ENCODE data around the gene LRBA.
A peak's percentile ranks its signal among the peaks of the same experiment; 100 is the strongest.

The LRBA gene

DNA sequence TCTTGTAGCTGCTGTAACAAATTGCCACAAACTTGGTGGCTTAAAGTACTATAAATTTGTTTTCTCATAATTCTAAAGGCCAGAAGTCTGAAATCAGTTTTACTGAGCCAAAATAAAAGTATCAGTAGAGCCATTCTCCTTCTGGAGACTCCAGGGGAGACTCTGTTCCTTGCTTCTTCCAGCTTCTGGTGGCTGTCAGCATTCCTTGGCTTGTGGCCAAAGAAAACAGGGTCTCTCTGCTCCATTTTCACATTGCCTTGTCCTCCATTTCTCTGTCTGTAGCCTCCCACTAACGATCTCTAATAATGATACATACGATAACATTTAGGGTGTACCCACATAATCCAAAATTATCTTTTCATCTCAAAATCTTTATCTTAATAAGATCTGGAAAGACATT lies 232.8 kb downstream of the LRBA start:
- no peak overlapping the region for H3K27ac Mint-ChIP-seq
- ATAC-seq (no peak), DNase-seq (no peak)
- no peaks in the 10 kb centered on the region for H3K27me3 Mint-ChIP-seq
- H3K4me1 Mint-ChIP-seq, result no peaks in the 10 kb centered on the region
- H3K36me3 Mint-ChIP-seq (ENCODE audit: low read depth), result peaks cover 5% of the 10 kb centered on the region
- no peaks in the 10 kb centered on the region for H3K9me3 Mint-ChIP-seq
- no peak overlapping the region for H3K4me3 Mint-ChIP-seq

DNA sequence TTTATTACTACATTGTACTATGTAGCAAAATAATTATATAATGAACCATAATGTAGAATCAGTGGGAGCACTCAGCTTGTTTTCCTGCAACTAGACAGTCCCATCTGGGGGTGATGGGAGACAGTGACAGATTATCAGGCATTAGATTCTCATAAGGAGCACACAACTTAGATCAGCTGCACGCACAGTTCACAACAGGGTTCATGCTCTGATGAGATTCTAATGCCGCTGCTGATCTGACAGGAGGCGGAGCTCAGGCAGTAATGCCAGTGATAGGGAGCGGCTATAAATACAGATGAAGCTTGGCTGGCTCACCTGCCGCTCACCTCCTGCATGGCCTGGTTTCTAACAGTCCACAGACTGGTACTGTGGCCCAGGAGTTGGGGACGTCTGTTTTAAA lies 233.9 kb downstream of the LRBA start:
- no peaks in the 10 kb centered on the region for H3K4me1 Mint-ChIP-seq
- no peak for ATAC-seq
- H3K9me3 Mint-ChIP-seq, result no peaks in the 10 kb centered on the region
- H3K36me3 Mint-ChIP-seq (ENCODE audit: low read depth), result peaks cover 5% of the 10 kb centered on the region
- no peaks in the 10 kb centered on the region for H3K27me3 Mint-ChIP-seq
- DNase-seq, result no peak
- no peak overlapping the region for H3K27ac Mint-ChIP-seq
- no peak overlapping the region for H3K4me3 Mint-ChIP-seq

DNA sequence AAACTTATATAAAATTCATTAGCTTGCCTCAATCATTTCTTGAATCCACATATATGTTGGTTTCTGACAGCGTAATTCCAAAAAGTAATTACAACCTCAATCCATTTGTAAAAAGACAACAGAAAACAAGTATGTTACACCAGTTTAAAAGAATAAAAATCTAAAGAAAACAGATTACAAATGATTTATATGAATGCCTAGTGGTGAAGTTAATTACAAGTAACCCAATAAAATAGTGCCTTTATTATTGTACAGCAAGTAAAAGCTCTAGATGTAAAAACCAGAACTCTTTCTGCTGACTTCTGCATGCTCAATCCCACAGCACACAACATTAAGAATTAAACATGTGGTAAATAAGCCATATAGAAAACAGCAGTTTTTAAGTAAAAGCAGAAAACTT lies 235.4 kb downstream of the LRBA start:
- Mint-ChIP-seq H3K27me3 (no peaks in the 10 kb centered on the region), H3K9me3 (no peaks in the 10 kb centered on the region), H3K4me1 (no peaks in the 10 kb centered on the region), H3K36me3 (ENCODE audit: low read depth) (peaks cover 10% of the 10 kb centered on the region), H3K4me3 (no peak overlapping the region), H3K27ac (no peak overlapping the region)
- no peak for ATAC-seq
- DNase-seq, result no peak

DNA sequence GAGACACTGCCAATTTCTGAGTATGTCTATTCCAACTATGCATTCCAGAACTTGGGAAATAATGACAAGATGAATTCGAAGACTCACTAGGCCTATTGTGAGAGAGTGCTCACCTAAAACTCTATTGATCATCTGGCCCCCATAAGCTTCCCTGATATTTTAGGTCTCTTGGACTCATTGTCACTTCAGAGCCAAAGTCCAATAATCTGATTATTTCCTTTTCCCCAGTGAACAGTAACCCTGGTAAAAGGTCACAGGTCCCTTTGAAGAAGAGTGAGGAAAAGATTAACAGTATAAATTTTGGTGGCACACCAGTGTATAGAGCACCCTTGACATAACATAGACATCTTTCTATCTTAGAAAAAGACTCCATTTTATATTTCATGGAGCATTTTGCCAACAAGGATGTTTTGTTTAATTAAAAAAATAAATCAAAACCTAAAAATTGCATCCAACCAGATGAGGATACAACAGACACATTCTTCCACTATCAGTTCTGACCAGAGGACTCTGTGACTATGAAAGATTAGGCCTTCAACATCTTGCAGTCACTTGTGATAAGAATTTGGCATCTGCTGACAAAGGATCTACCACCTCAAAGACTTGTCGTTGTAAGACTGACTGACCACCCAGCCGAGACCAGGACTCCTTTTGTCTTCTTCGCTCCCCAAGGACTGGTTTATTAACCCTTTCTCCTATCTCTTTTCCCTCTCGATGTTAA lies 241.2 kb downstream of the LRBA start:
- H3K4me1 Mint-ChIP-seq, result peaks cover 11% of the 10 kb centered on the region
- ATAC-seq (no peak), DNase-seq (no peak)
- peaks cover 16% of the 10 kb centered on the region for H3K36me3 Mint-ChIP-seq (ENCODE audit: low read depth)
- no peak overlapping the region for H3K27ac Mint-ChIP-seq
- no peaks in the 10 kb centered on the region for H3K9me3 Mint-ChIP-seq
- H3K4me3 Mint-ChIP-seq, result no peak overlapping the region
- H3K27me3 Mint-ChIP-seq, result no peaks in the 10 kb centered on the region

DNA sequence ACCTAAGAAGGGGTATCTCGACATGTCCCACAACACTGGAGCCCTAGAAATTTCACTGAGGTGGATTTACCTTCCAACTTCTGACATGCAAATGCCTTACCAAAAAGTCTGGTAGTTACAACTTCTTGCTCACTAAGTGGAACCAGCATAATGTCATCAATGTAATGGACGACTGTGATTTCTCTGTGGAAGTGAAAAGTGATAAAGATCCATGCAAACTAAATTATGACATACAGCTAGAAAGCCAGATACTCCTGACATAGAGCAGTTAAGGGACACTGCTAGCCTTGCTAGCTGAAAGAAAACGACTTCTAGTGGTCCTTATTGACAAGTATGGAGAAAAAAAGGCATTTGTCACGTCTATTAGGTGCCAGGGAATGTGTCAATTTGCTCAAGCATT lies 242.1 kb downstream of the LRBA start:
- Mint-ChIP-seq H3K27me3 (no peaks in the 10 kb centered on the region), H3K36me3 (ENCODE audit: low read depth) (peaks cover 16% of the 10 kb centered on the region), H3K4me3 (no peak overlapping the region), H3K9me3 (no peaks in the 10 kb centered on the region), H3K4me1 (peaks cover 13% of the 10 kb centered on the region), H3K27ac (no peak overlapping the region)
- DNase-seq (no peak), ATAC-seq (no peak)

DNA sequence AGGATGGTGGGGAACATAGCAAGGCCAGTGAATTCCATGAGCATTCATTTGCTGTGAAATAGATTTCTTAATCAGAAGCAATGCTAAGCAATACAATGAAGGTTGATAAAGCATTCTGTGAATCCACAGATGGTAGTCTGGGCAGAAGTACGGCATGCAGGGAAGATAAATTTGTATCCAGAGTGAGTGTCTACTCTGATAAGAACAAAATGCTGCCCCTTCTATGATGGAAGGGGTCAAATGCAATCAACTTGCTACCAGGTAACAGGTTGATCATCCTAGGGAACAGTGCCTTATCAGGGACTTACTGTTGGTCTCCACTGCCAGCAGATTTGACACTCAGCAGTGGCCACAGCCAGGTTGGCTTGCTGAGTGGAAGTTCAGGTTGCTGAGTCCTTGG lies 243.7 kb downstream of the LRBA start:
- ATAC-seq (no peak), DNase-seq (no peak)
- Mint-ChIP-seq H3K4me3 (no peak overlapping the region), H3K27ac (no peak overlapping the region), H3K4me1 (peaks cover 13% of the 10 kb centered on the region), H3K27me3 (no peaks in the 10 kb centered on the region), H3K36me3 (ENCODE audit: low read depth) (peaks cover 19% of the 10 kb centered on the region), H3K9me3 (peaks cover 3% of the 10 kb centered on the region)

DNA sequence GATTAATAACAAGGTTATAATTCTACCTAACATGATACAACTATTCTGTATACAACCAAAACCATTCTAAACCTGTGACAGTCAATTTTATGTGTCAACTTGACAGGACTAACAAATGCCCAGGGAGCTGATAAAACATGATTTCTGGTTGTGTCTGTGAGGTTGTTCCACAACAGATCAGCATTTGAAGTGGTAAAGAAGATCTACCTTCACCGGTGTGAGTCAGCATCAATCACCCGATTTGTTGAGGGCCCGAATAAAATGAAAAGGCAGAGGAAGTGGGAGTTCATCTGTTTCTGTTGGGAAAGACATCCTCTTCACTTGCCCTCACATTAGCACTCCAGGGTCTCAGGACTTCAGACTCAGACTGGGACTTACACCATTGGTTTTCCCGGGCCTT lies 245.2 kb downstream of the LRBA start:
- Mint-ChIP-seq H3K27me3 (no peaks in the 10 kb centered on the region), H3K36me3 (ENCODE audit: low read depth) (peaks cover 16% of the 10 kb centered on the region), H3K4me3 (no peak overlapping the region), H3K27ac (peak overlapping the region; percentile 73), H3K9me3 (peaks cover 4% of the 10 kb centered on the region), H3K4me1 (peaks cover 13% of the 10 kb centered on the region)
- ATAC-seq, result peak; percentile 50
- no peak for DNase-seq

DNA sequence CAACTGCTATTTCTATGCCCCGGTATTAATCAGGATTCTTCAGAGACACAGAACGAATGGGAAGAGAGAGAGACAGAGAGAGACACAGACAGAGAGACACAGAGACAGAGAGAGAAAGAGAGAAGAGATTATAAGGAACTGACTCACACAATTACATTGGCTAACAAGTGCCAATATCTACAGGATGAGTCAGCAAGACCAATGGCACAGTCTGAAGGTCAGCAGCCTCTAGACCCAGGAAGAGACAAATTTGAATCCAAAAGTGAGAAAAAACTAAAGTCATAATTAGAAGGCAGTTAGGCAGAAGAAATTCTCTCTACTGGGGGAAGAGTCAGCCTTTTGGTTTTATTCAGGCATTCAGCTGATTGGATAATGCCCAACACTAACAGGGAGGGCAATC lies 245.8 kb downstream of the LRBA start:
- Mint-ChIP-seq H3K27me3 (no peaks in the 10 kb centered on the region), H3K9me3 (peaks cover 4% of the 10 kb centered on the region), H3K4me1 (peaks cover 13% of the 10 kb centered on the region), H3K36me3 (ENCODE audit: low read depth) (peaks cover 16% of the 10 kb centered on the region), H3K4me3 (no peak overlapping the region), H3K27ac (peak overlapping the region; percentile 73)
- ATAC-seq (peak; percentile 45), DNase-seq (no peak)

DNA sequence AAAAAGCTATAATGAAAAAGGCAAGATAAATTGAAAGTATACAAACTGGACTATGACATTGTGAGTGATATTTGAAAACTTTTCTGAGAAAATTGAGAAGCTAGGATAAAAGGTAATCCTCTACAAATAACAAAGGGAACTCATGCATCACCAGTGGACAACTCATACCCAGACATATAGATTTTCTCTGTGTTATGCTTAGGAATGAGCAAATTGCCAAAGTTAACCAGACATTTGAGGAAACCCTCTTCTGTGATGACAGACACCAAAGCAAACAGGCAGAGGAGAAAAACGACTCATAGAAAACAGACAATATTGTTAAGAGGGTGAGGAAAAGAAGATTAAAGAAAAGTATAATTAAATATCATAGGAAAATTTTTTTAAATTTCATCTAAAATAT lies 246.6 kb downstream of the LRBA start:
- H3K4me3 Mint-ChIP-seq, result no peak overlapping the region
- peaks cover 4% of the 10 kb centered on the region for H3K9me3 Mint-ChIP-seq
- DNase-seq (no peak), ATAC-seq (no peak)
- no peaks in the 10 kb centered on the region for H3K27me3 Mint-ChIP-seq
- no peak overlapping the region for H3K27ac Mint-ChIP-seq
- peaks cover 13% of the 10 kb centered on the region for H3K4me1 Mint-ChIP-seq
- peaks cover 16% of the 10 kb centered on the region for H3K36me3 Mint-ChIP-seq (ENCODE audit: low read depth)

DNA sequence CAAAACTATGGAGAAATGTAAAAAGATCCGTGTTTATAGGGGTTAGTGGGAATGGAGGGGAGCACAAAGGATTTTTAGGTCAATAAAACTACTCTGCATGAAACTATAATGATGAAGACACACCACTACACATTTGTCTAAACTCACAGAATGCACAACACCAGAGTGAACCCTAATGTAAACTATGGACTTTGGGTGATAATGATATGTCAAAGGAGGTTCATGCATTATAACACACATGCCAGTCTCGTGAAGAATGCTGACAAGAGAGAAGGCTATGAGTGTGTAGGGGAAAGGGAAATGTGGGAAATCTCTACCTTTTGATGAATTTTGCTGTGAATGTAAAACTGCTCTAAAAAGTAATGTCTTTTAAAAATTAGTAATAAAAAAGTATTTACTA lies 249.9 kb downstream of the LRBA start:
- ATAC-seq, result no peak
- peaks cover 19% of the 10 kb centered on the region for H3K36me3 Mint-ChIP-seq (ENCODE audit: low read depth)
- no peaks in the 10 kb centered on the region for H3K27me3 Mint-ChIP-seq
- peaks cover 13% of the 10 kb centered on the region for H3K4me1 Mint-ChIP-seq
- DNase-seq, result no peak
- no peak overlapping the region for H3K27ac Mint-ChIP-seq
- H3K4me3 Mint-ChIP-seq, result no peak overlapping the region
- H3K9me3 Mint-ChIP-seq, result peaks cover 4% of the 10 kb centered on the region

DNA sequence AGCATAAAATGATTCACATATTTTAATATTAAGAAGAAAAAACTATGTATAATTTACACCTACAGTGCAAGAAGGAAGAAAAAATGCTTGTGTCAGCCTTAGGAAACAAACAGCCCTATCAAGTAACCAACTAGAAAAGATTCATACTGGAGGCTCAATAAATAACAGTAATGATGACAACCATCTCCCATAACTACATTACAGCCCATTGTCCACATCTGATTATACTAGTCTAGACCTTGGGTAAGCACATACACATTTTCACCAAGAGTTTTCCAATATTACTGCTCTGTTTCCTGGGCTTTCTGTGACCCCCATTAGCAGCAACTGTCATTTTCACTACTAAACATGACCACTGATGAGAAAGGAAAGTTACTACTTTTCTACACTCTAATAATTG lies 263.4 kb downstream of the LRBA start:
- no peak for ATAC-seq
- no peak overlapping the region for H3K27ac Mint-ChIP-seq
- H3K27me3 Mint-ChIP-seq, result no peaks in the 10 kb centered on the region
- H3K4me3 Mint-ChIP-seq, result no peak overlapping the region
- no peaks in the 10 kb centered on the region for H3K4me1 Mint-ChIP-seq
- no peak for DNase-seq
- no peaks in the 10 kb centered on the region for H3K9me3 Mint-ChIP-seq
- H3K36me3 Mint-ChIP-seq (ENCODE audit: low read depth), result peaks cover 9% of the 10 kb centered on the region

DNA sequence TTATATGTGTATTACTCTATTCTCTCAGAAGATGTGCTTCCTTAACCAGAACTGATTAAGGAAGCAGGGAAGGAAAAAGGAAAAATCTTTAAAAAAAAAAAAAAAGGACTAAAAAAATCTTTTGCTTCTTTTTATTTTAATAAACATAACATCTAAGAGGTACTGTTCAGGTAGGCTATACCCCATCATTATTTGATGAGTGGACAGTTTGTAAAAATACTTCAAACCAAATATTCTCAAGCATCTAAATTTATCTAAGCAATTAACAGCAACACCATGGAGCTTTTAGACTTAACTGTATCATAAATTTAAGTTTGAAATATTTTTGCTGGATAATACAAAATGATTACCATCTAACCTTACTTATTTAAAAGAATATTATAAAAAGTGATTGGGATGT lies 264.3 kb downstream of the LRBA start:
- ATAC-seq, result no peak
- H3K4me3 Mint-ChIP-seq, result no peak overlapping the region
- no peaks in the 10 kb centered on the region for H3K4me1 Mint-ChIP-seq
- peaks cover 11% of the 10 kb centered on the region for H3K36me3 Mint-ChIP-seq (ENCODE audit: low read depth)
- no peak for DNase-seq
- no peaks in the 10 kb centered on the region for H3K27me3 Mint-ChIP-seq
- H3K9me3 Mint-ChIP-seq, result no peaks in the 10 kb centered on the region
- no peak overlapping the region for H3K27ac Mint-ChIP-seq

DNA sequence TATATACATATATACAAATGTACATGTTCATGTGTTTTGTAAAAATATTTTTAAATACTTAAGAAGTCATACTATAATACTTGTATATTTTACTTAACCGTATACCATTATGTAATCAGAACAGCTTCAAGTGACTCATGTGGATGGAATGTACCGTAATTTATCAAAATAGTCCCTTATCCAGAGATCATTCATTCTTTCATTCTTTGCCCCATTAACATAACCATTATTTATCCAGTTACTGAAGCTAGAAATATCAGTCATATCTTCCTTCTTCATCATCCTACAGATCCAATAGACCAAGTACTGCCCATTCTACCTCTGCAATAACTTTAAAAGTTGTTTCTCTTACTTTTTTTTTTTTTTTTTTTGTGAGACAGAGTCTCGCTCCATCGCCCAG lies 268.9 kb downstream of the LRBA start:
- H3K4me1 Mint-ChIP-seq, result no peaks in the 10 kb centered on the region
- no peak overlapping the region for H3K4me3 Mint-ChIP-seq
- no peaks in the 10 kb centered on the region for H3K27me3 Mint-ChIP-seq
- peaks cover under 1% of the 10 kb centered on the region for H3K9me3 Mint-ChIP-seq
- DNase-seq, result no peak
- no peak for ATAC-seq
- peaks cover 11% of the 10 kb centered on the region for H3K36me3 Mint-ChIP-seq (ENCODE audit: low read depth)
- no peak overlapping the region for H3K27ac Mint-ChIP-seq

DNA sequence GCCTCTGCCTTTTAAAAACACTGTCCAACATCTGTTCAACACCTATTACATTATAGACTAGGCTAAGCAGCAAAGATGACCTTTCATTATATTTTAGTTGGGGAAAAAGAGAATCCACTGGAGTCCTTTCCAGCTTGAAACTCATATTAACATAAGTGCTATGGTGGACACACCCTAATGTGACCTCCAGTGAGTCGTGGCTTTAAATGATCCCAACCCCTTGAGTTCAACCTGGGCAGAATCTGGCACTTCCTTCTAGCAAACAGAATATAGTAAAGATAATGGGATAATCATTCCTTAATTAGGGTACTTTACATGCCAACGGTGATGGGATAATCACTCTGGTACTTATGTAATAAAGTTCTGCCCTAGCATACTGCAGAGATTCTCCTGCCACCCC lies 270.5 kb downstream of the LRBA start:
- Mint-ChIP-seq H3K36me3 (ENCODE audit: low read depth) (peaks cover 16% of the 10 kb centered on the region), H3K27me3 (no peaks in the 10 kb centered on the region), H3K4me1 (no peaks in the 10 kb centered on the region), H3K9me3 (peaks cover 6% of the 10 kb centered on the region), H3K4me3 (no peak overlapping the region), H3K27ac (no peak overlapping the region)
- DNase-seq (no peak), ATAC-seq (no peak)

DNA sequence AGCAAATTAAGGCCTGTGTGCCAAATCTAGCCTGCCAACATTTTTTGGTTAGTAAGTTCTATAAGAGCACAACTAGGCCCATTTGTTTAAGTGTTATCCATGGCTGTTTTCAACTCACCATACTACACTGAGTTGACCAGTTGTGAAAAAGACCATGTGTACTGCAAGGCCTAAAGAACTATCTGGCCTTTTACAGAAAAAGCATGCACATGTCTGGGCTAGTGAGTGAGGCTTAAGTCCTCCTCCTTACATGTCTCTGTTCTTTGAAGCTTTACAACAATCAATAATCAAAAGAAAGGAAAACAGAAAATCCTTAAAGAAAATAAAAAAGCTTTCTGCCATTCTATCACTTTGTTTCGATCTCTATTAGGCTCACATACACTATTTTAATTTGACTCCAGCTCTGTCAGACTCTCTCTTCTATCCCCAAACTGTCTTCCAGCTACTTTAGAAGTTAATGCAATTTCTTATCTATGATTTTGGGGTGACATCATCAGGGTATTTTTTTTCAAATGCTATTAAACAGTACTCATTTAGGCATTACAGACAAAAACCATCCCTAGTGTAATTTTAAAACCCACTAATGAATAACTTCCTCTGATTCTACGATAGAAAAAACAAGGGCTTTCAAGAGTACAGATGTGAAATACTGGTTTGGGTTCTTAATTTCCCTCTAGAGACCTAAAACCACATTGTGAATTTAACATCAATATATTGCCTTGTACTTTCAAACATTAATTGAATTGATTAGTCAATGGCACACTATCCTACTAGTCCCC lies 271.3 kb downstream of the LRBA start:
- ATAC-seq, result no peak
- Mint-ChIP-seq H3K27ac (no peak overlapping the region), H3K4me3 (no peak overlapping the region), H3K36me3 (ENCODE audit: low read depth) (peaks cover 16% of the 10 kb centered on the region), H3K4me1 (no peaks in the 10 kb centered on the region), H3K9me3 (peaks cover 6% of the 10 kb centered on the region), H3K27me3 (no peaks in the 10 kb centered on the region)
- no peak for DNase-seq
